Panc1 (cell line): ENCODE results near the gene FBRSL1.

Experiments used
- POLR2AphosphoS5 ChIP-seq: IDR thresholded peaks from 2 replicates; pipeline ENCODE4 v1.6.1; 2012; ENCODE audit warnings: mild to moderate bottlenecking, low read depth, low read length, moderate library complexity
- REST ChIP-seq, 2 experiments: IDR thresholded peaks; 2 replicates each; pipeline ENCODE4 v1.6.1; 2011 to 2012; ENCODE audit warnings: low read depth in 2 of 2, control low read depth in 1 of 2, low read length in 1 of 2, mild to moderate bottlenecking in 1 of 2, moderate library complexity in 1 of 2; ENCODE audit not compliant: insufficient read depth in 1 of 2
- TF ChIP-seq, protein P1 (sequence below): fragments of 450-650 bp; IDR thresholded peaks from 2 replicates; pipeline ENCODE4 v1.5.1; 2017; ENCODE audit warnings: mild to moderate bottlenecking

GRCh38 chr12:132482771-132483170 lies 7.2 kb upstream of the FBRSL1 start:
- TF ChIP-seq POLR2AphosphoS5 (no peak), REST (IDR thresholded peaks at IDR 0.05; ENCODE audit: insufficient read depth in 1 of 2, low read depth in 2 of 2, low read length in 1 of 2) (no peak)
- TF ChIP-seq, protein P1, sequence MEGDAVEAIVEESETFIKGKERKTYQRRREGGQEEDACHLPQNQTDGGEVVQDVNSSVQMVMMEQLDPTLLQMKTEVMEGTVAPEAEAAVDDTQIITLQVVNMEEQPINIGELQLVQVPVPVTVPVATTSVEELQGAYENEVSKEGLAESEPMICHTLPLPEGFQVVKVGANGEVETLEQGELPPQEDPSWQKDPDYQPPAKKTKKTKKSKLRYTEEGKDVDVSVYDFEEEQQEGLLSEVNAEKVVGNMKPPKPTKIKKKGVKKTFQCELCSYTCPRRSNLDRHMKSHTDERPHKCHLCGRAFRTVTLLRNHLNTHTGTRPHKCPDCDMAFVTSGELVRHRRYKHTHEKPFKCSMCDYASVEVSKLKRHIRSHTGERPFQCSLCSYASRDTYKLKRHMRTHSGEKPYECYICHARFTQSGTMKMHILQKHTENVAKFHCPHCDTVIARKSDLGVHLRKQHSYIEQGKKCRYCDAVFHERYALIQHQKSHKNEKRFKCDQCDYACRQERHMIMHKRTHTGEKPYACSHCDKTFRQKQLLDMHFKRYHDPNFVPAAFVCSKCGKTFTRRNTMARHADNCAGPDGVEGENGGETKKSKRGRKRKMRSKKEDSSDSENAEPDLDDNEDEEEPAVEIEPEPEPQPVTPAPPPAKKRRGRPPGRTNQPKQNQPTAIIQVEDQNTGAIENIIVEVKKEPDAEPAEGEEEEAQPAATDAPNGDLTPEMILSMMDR = no peak
